Panc1 (cell line): ENCODE results near the gene HHAT. TPM values are rescaled to one million over a fixed set of nuclear protein-coding genes. Genes with fewer than 3 reads are reported as not detected.

Source experiments
- ATAC-seq: fragments of 200-7000 bp; cut with Tn5 transposase; 2 replicates; pipeline ENCODE4 v1.9.1; 2020; ENCODE audit warnings: mild to moderate bottlenecking, moderate library complexity
- BruUV-seq: library from RNA; stranded (reverse); fragments of 400-500 nt; replicated peaks from 2 replicates; lab custom pipeline; 2021; lab: Mats Ljungman, UMichigan
- CTCF ChIA-PET: fragments of 300-600 bp; sonication (Branson Sonifier 250); formaldehyde crosslinking; loops from one replicate; lab custom pipeline; 2022; ENCODE audit warnings: antibody characterized with exemption; lab: Charles Lee
- POLR2A ChIA-PET: fragments of 300-600 bp; sonication (Branson Sonifier 250); formaldehyde crosslinking; loops from one replicate; lab custom pipeline; 2022; ENCODE audit warnings: antibody characterized with exemption; lab: Charles Lee
- DNase-seq: peaks from one replicate; pipeline ENCODE4 v3.0.0-alpha.2; 2010; ENCODE audit warnings: low read depth, low spot score
- H3K27ac ChIP-seq: 2 replicates; pipeline ENCODE4 v1.5.1; 2011; ENCODE audit warnings: mild to moderate bottlenecking, low read length, inconsistent platforms
- H3K27me3 ChIP-seq: fragments of 200-500 bp; sonication (Bioruptor generic); 2 replicates; pipeline ENCODE4 v1.6.0; 2014; ENCODE audit warnings: low read length, inconsistent platforms; ENCODE audit not compliant: control insufficient read depth, insufficient read depth
- H3K36me3 ChIP-seq: fragments of 200-500 bp; sonication (Bioruptor generic); 2 replicates; pipeline ENCODE4 v1.5.1; 2014; ENCODE audit warnings: inconsistent platforms, mild to moderate bottlenecking, low read length, moderate library complexity; ENCODE audit not compliant: control insufficient read depth, insufficient read depth
- H3K4me1 ChIP-seq: 2 replicates; pipeline ENCODE4 v1.5.1; 2011; ENCODE audit warnings: inconsistent platforms, mild to moderate bottlenecking, low read length, moderate library complexity; ENCODE audit not compliant: control insufficient read depth, insufficient read depth
- H3K4me3 ChIP-seq, 2 experiments: 2 replicates each; pipeline ENCODE4 v1.5.1; 2011 to 2012; ENCODE audit warnings: low read depth in 2 of 2, low read length in 2 of 2, mild to moderate bottlenecking in 2 of 2, inconsistent platforms in 1 of 2, moderate library complexity in 1 of 2
- H3K9me3 ChIP-seq: fragments of 200-500 bp; sonication (Bioruptor generic); 2 replicates; pipeline ENCODE4 v1.5.1; 2014; ENCODE audit warnings: low read depth, mild to moderate bottlenecking, inconsistent platforms, low read length, moderate library complexity; ENCODE audit not compliant: control insufficient read depth, insufficient read depth
- POLR2AphosphoS5 ChIP-seq: IDR thresholded peaks from 2 replicates; pipeline ENCODE4 v1.6.1; 2012; ENCODE audit warnings: mild to moderate bottlenecking, low read depth, low read length, moderate library complexity
- SIN3A ChIP-seq: IDR thresholded peaks from 2 replicates; pipeline ENCODE4 v1.6.1; 2012; ENCODE audit warnings: low read depth, mild to moderate bottlenecking, low read length, moderate library complexity, borderline replicate concordance; ENCODE audit not compliant: insufficient read depth
- TCF7L2 ChIP-seq: IDR thresholded peaks from 2 replicates; pipeline ENCODE4 v1.6.1; 2011; ENCODE audit warnings: mild to moderate bottlenecking, low read depth, low read length, inconsistent platforms
- in situ Hi-C: cut with HindIII; loops from 2 replicates; pipeline ENCODE4 v1.10.0; 2016; ENCODE audit warnings: low sequenced_read_pairs, low pct_unique_long_range_greater_than_20kb
- intact Hi-C: fragments of 100-400 bp; cut with micrococcal nuclease; formaldehyde crosslinking; loops from one replicate; pipeline ENCODE4 v1.10.0; 2022; ENCODE audit not compliant: unreplicated experiment
- total RNA-seq: library from RNA; stranded (reverse); gene quantifications from one replicate; pipeline ENCODE4 v1.2.1, GENCODE V29; 2021; ENCODE audit not compliant: unreplicated experiment
- TF ChIP-seq, protein P1 (sequence below): fragments of 450-650 bp; IDR thresholded peaks from 2 replicates; pipeline ENCODE4 v1.5.1; 2017; ENCODE audit warnings: mild to moderate bottlenecking
- TF ChIP-seq, protein P2 (sequence below), 2 experiments: IDR thresholded peaks; 2 replicates each; pipeline ENCODE4 v1.6.1; 2011 to 2012; ENCODE audit warnings: low read depth in 2 of 2, control low read depth in 1 of 2, low read length in 1 of 2, mild to moderate bottlenecking in 1 of 2, moderate library complexity in 1 of 2; ENCODE audit not compliant: insufficient read depth in 1 of 2

HHAT gene
- total RNA-seq, 1 experiment from 2014 or later, result 2.3 TPM

DNA sequence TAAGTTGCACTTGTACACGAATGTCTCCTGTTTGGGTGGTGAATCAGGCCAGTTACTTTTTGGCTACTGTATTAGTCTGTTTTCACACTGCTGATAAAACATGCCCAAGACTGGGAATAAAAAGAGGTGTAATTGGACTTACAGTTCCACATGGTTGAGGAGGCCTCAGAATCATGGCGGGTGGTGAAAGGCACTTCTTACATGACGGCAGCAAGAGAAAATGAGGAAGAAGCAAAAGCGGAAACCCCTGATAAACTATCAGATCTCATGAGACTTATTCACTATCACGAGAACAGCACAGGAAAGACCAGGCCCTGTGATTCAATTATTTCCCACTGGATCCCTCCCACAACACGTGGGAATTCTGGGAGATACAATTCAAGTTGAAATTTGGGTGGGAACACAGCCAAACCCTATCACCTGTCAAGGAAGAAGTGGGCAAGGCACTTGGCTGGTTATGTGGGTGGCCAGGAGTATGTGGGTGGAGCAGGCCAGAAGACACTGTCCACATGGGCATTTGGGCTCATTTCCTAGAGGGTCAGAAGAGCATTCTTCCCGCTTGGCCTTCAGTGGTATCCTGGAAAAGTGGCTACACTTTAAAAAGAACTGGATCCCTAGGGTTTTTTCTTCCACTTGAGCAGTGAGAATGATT is 228.8 kb downstream of the HHAT start:
- H3K27ac ChIP-seq, result no peak overlapping the region
- H3K4me1 ChIP-seq, result no peaks in the 10 kb centered on the region
- ChIA-PET POLR2A (no interaction called here), CTCF (no interaction called here)
- no peak overlapping the region for H3K4me3 ChIP-seq
- H3K36me3 ChIP-seq, result no peaks in the 10 kb centered on the region
- ATAC-seq (no peak), DNase-seq (no peak)
- intact Hi-C loops, result no loop called here
- no TSS peak for BruUV-seq
- no peaks in the 10 kb centered on the region for H3K27me3 ChIP-seq
- in situ Hi-C loops, result no loop called here
- TF ChIP-seq POLR2AphosphoS5, result no peak
- TF ChIP-seq, protein P1, sequence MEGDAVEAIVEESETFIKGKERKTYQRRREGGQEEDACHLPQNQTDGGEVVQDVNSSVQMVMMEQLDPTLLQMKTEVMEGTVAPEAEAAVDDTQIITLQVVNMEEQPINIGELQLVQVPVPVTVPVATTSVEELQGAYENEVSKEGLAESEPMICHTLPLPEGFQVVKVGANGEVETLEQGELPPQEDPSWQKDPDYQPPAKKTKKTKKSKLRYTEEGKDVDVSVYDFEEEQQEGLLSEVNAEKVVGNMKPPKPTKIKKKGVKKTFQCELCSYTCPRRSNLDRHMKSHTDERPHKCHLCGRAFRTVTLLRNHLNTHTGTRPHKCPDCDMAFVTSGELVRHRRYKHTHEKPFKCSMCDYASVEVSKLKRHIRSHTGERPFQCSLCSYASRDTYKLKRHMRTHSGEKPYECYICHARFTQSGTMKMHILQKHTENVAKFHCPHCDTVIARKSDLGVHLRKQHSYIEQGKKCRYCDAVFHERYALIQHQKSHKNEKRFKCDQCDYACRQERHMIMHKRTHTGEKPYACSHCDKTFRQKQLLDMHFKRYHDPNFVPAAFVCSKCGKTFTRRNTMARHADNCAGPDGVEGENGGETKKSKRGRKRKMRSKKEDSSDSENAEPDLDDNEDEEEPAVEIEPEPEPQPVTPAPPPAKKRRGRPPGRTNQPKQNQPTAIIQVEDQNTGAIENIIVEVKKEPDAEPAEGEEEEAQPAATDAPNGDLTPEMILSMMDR, result no peak
- no peak for TF ChIP-seq SIN3A
- TF ChIP-seq, protein P2, sequence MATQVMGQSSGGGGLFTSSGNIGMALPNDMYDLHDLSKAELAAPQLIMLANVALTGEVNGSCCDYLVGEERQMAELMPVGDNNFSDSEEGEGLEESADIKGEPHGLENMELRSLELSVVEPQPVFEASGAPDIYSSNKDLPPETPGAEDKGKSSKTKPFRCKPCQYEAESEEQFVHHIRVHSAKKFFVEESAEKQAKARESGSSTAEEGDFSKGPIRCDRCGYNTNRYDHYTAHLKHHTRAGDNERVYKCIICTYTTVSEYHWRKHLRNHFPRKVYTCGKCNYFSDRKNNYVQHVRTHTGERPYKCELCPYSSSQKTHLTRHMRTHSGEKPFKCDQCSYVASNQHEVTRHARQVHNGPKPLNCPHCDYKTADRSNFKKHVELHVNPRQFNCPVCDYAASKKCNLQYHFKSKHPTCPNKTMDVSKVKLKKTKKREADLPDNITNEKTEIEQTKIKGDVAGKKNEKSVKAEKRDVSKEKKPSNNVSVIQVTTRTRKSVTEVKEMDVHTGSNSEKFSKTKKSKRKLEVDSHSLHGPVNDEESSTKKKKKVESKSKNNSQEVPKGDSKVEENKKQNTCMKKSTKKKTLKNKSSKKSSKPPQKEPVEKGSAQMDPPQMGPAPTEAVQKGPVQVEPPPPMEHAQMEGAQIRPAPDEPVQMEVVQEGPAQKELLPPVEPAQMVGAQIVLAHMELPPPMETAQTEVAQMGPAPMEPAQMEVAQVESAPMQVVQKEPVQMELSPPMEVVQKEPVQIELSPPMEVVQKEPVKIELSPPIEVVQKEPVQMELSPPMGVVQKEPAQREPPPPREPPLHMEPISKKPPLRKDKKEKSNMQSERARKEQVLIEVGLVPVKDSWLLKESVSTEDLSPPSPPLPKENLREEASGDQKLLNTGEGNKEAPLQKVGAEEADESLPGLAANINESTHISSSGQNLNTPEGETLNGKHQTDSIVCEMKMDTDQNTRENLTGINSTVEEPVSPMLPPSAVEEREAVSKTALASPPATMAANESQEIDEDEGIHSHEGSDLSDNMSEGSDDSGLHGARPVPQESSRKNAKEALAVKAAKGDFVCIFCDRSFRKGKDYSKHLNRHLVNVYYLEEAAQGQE (IDR thresholded peaks at IDR 0.05; ENCODE audit: insufficient read depth in 1 of 2, low read depth in 2 of 2, low read length in 1 of 2), result no peak
- no peak for TF ChIP-seq TCF7L2
- no peaks in the 10 kb centered on the region for H3K9me3 ChIP-seq

DNA sequence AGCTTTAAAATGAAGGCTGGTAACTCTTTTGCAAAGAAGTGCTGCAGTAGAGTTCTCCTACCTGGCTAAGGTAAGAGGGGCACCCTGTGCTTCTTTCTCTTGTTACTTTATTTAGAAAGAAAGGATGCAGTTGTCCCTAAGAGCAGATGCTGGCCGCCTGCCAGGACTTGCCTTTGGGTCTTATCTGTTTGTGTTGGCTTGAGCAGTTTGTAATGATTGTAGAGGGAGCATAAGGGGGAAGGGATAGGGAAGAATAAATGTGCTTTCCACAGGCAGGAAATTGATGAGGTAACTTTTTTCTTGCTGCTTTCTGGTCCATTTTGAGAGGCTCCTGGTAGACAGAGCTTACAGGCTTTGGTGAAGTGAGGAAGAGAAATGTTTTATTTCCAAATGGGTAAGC is 229.6 kb downstream of the HHAT start:
- Histone ChIP-seq H3K27me3 (no peaks in the 10 kb centered on the region), H3K4me3 (no peak overlapping the region), H3K27ac (no peak overlapping the region), H3K9me3 (no peaks in the 10 kb centered on the region), H3K4me1 (no peaks in the 10 kb centered on the region), H3K36me3 (no peaks in the 10 kb centered on the region)
- ATAC-seq (no peak), DNase-seq (no peak)
- POLR2A ChIA-PET, result no interaction called here
- no peak for TF ChIP-seq SIN3A
- TF ChIP-seq, protein P1, result no peak
- no peak for TF ChIP-seq POLR2AphosphoS5
- TF ChIP-seq TCF7L2, result no peak
- TF ChIP-seq, protein P2 (IDR thresholded peaks at IDR 0.05; ENCODE audit: insufficient read depth in 1 of 2, low read depth in 2 of 2, low read length in 1 of 2), result no peak
- intact Hi-C loops (no loop called here), in situ Hi-C loops (no loop called here)
- CTCF ChIA-PET, result no interaction called here
- no TSS peak for BruUV-seq
